ENCODE data around the gene SPNS2. TPM values are rescaled to one million over a fixed set of nuclear protein-coding genes. Genes with fewer than 3 reads are reported as not detected.
A peak's percentile ranks its signal among the peaks of the same experiment; 100 is the strongest.

SPNS2 gene
- total RNA-seq, 4 donors from 2014 or later: 8.7 to 72.0 (median 18.2) TPM

DNA sequence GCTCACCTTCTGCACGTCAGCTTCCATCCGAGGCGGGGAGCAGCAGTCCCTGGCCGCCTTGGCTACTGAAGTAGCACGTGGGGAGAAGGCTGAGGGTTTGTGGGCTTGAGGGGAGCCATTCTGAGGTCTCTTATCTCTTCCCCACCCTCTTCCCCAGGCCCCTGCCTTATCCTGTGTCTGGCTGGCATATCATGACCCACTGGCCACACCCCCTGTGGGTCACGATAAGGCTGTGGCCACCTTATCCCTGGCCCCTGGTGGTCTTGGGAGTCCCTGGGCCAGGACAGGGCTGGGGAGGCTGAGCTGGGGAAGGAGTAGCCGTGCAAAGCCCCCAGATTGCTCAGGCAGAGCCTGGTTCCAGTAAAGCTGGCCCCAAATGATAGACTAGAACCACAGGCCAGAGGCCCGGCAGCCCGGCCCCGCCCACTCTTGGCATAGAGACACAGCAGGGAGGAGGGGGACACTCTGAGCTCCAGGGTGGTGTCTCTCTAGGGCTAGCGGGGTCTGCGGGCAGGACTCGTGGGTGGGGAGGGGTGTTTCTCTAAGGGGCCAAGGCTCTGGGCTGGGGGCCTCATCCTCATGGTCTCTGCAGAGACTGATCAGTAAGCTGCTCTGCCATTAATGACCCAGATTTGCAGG lies 7.6 kb downstream of the SPNS2 start:
- no peaks in the 10 kb centered on the region for H3K4me1 ChIP-seq
- no peaks in the 10 kb centered on the region for H3K36me3 ChIP-seq
- H3K9me3 ChIP-seq: no peaks in the 10 kb centered on the region
- H3K4me3 ChIP-seq: no peak overlapping the region
- H3K27me3 ChIP-seq: peaks cover 25% of the 10 kb centered on the region
- no peak for TF ChIP-seq POLR2AphosphoS5 (IDR thresholded peaks at IDR 0.05)
- in situ Hi-C loops (cut with MboI; ENCODE audit: low pct_ligation_motif_present in 1 of 4, low pct_unique_long_range_greater_than_20kb in 1 of 4, low sequenced_read_pairs in 3 of 4) (no loop called here), intact Hi-C loops (cut with DNase I; ENCODE audit: low total_unique reads) (no loop called here)
- no peak for DNase-seq
- 59% methylated on average over 13 of the region's 13 CpGs; no CpG with 5 or more reads in 1 of the 2 donors for WGBS, 2 donors (ENCODE audit: low coverage in 1 of 2)
- no peak overlapping the region for H3K27ac ChIP-seq

DNA sequence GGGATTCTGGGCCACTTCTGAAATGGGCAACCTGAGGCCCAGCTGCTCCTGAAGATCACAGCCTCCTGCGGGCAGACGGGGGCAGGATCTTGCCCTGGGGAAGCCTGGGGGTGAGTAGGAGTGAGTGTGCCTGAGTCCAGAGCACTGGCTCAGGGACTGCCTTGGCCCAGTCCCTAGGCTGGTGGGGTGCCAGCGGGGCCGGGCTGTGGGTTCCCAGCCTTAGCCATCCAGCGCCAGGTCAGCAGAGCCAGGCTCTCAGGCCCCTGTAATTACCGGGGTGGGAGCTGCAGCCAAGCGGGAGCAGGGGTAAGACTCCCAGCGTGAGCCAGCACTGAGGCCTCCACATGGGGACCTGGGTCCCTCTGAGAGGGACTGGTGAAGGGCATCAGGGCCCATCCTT lies 8.2 kb downstream of the SPNS2 start:
- H3K27me3 ChIP-seq: peaks cover 19% of the 10 kb centered on the region
- no peaks in the 10 kb centered on the region for H3K36me3 ChIP-seq
- H3K27ac ChIP-seq: no peak overlapping the region
- in situ Hi-C loops (cut with MboI; ENCODE audit: low pct_ligation_motif_present in 1 of 4, low pct_unique_long_range_greater_than_20kb in 1 of 4, low sequenced_read_pairs in 3 of 4) (no loop called here), intact Hi-C loops (cut with DNase I; ENCODE audit: low total_unique reads) (no loop called here)
- DNase-seq: no peak
- H3K4me1 ChIP-seq: no peaks in the 10 kb centered on the region
- no peaks in the 10 kb centered on the region for H3K9me3 ChIP-seq
- WGBS, 2 donors (ENCODE audit: low coverage in 1 of 2): 90% methylated on average over 5 of the region's 8 CpGs; no CpG with 5 or more reads in 1 of the 2 donors
- TF ChIP-seq, protein P1, sequence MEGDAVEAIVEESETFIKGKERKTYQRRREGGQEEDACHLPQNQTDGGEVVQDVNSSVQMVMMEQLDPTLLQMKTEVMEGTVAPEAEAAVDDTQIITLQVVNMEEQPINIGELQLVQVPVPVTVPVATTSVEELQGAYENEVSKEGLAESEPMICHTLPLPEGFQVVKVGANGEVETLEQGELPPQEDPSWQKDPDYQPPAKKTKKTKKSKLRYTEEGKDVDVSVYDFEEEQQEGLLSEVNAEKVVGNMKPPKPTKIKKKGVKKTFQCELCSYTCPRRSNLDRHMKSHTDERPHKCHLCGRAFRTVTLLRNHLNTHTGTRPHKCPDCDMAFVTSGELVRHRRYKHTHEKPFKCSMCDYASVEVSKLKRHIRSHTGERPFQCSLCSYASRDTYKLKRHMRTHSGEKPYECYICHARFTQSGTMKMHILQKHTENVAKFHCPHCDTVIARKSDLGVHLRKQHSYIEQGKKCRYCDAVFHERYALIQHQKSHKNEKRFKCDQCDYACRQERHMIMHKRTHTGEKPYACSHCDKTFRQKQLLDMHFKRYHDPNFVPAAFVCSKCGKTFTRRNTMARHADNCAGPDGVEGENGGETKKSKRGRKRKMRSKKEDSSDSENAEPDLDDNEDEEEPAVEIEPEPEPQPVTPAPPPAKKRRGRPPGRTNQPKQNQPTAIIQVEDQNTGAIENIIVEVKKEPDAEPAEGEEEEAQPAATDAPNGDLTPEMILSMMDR (IDR thresholded peaks at IDR 0.05): no peak
- no peak for TF ChIP-seq POLR2AphosphoS5 (IDR thresholded peaks at IDR 0.05)
- TF ChIP-seq EP300 (IDR thresholded peaks at IDR 0.05; ENCODE audit: low read depth): no peak
- TF ChIP-seq POLR2A (IDR thresholded peaks at IDR 0.05): no peak
- no peak overlapping the region for H3K4me3 ChIP-seq

DNA sequence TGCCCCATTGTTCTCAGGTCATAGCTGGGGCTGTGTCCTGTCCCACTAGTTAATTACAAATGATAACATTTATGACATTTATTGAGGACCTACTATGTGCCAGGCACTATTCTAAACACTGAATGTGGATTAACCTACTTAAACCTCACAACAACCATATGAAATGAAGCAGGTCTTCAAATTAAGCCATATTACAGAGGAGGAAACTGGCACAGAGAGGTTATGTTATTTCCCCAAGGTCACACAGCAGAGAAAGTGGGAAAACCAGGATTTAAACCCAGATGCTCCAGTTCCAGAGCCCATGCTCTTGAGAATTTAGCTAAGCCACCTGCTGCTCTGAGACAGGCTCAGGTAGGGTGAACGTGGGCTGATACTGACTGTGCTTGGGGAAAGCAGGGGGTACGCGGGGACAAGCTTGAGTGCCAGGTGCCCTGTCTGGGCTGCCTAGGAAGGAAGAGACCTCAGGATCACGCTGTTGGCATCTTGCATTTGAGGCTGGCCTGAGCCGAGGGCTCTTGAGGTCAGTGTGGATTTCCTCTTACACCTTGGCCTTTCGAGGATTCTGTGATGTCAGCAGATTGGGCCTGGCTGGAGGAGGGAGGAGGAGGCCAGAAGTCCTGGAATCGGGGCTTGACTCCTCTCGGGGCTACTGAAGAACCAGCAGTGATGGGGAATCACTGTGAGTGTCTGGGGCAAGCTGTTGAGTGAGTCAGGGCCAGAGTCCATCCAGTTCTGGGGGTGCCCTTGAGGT lies 8.9 kb downstream of the SPNS2 start:
- WGBS, 2 donors (ENCODE audit: low coverage in 1 of 2): 84 to 94% methylated on average over 5 to 8 of the region's 8 CpGs
- no peak for TF ChIP-seq POLR2AphosphoS5 (IDR thresholded peaks at IDR 0.05)
- no peak for TF ChIP-seq EP300 (IDR thresholded peaks at IDR 0.05; ENCODE audit: low read depth)
- no peak for TF ChIP-seq POLR2A (IDR thresholded peaks at IDR 0.05)
- no peak for DNase-seq
- Histone ChIP-seq H3K4me3 (no peak overlapping the region), H3K4me1 (no peaks in the 10 kb centered on the region), H3K9me3 (no peaks in the 10 kb centered on the region), H3K27ac (no peak overlapping the region), H3K27me3 (peaks cover 12% of the 10 kb centered on the region), H3K36me3 (no peaks in the 10 kb centered on the region)
- in situ Hi-C loops (cut with MboI; ENCODE audit: low pct_ligation_motif_present in 1 of 4, low pct_unique_long_range_greater_than_20kb in 1 of 4, low sequenced_read_pairs in 3 of 4) (no loop called here), intact Hi-C loops (cut with DNase I; ENCODE audit: low total_unique reads) (no loop called here)

DNA sequence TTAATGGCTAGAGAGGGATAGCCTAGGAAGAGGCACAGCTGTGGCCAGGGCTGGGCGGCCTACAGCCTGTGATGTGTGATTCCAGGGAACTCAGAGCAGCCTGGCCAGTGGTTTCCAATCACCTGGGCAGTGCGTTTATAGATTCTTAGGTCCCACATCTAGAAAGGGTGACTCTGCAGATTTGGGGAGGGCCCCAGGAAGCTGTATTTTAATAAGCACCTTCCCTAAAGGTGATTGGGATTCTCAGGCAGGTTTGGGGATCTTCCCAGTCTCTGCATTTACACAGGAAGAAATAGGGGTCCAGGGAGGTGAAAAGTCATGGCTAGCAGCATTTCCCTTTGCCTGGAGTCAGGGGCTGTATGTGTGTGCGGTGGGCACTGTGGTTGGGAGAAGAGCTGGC lies 9.5 kb downstream of the SPNS2 start:
- TF ChIP-seq EP300 (IDR thresholded peaks at IDR 0.05; ENCODE audit: low read depth) (no peak), POLR2AphosphoS5 (IDR thresholded peaks at IDR 0.05) (no peak), POLR2A (IDR thresholded peaks at IDR 0.05) (no peak)
- TF ChIP-seq, protein P1 (IDR thresholded peaks at IDR 0.05): no peak
- H3K27me3 ChIP-seq: peaks cover 6% of the 10 kb centered on the region
- intact Hi-C loops (cut with DNase I; ENCODE audit: low total_unique reads) (no loop called here), in situ Hi-C loops (cut with MboI; ENCODE audit: low pct_ligation_motif_present in 1 of 4, low pct_unique_long_range_greater_than_20kb in 1 of 4, low sequenced_read_pairs in 3 of 4) (no loop called here)
- DNase-seq: no peak
- H3K4me1 ChIP-seq: no peaks in the 10 kb centered on the region
- no peak overlapping the region for H3K27ac ChIP-seq
- 93 to 100% methylated on average over 1 to 3 of the region's 3 CpGs for WGBS, 2 donors (ENCODE audit: low coverage in 1 of 2)
- H3K9me3 ChIP-seq: no peaks in the 10 kb centered on the region
- no peak overlapping the region for H3K4me3 ChIP-seq
- H3K36me3 ChIP-seq: no peaks in the 10 kb centered on the region

DNA sequence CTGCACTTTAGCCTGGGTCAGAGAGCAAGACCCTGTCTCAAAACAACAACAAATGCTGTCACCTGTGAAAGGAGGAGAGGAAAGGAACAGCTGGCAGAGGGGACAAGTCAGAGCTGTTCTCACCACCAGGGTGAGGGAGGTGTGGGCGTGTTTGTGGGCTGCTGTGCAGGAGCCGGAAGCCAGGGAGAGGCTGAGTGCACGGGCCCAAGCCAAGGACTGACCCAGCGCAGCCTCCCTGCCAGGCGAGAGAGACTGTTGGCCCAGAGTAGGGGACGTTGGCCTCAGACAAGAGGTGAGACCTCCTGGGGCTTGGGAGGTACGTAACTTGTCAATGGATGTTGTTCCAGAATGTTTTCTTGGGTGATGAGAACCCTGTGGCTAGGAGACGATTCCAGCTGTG lies 10.7 kb downstream of the SPNS2 start:
- DNase-seq: no peak
- Histone ChIP-seq H3K4me1 (no peaks in the 10 kb centered on the region), H3K27ac (peak overlapping the region in 2 of 4 donors; percentile 21 to 22)

More for the DNA sequence above, 10.7 kb downstream of the SPNS2 start:
- Histone ChIP-seq H3K36me3 (no peaks in the 10 kb centered on the region), H3K4me3 (no peak overlapping the region), H3K27me3 (no peaks in the 10 kb centered on the region), H3K9me3 (no peaks in the 10 kb centered on the region)
- TF ChIP-seq, protein P1 (IDR thresholded peaks at IDR 0.05): no peak
- TF ChIP-seq POLR2AphosphoS5 (IDR thresholded peaks at IDR 0.05) (no peak), EP300 (IDR thresholded peaks at IDR 0.05; ENCODE audit: low read depth) (no peak), POLR2A (IDR thresholded peaks at IDR 0.05) (no peak)
- 63% methylated on average over 8 of the region's 8 CpGs; no CpG with 5 or more reads in 1 of the 2 donors for WGBS, 2 donors (ENCODE audit: low coverage in 1 of 2)
- in situ Hi-C loops (cut with MboI; ENCODE audit: low pct_ligation_motif_present in 1 of 4, low pct_unique_long_range_greater_than_20kb in 1 of 4, low sequenced_read_pairs in 3 of 4): no loop called here
- intact Hi-C loops (cut with DNase I; ENCODE audit: low total_unique reads): no loop called here
